Metanephros (tissue), 1 donor: ENCODE measurements around the gene IFI16. TPM values are rescaled to one million over a fixed set of nuclear protein-coding genes. Genes with fewer than 3 reads are reported as not detected.

ENCODE experiments used
- total RNA-seq: library from RNA; depleted of rRNA; stranded (reverse); fragments of >200 nt; gene quantifications from one replicate; pipeline ENCODE4 v1.2.3, GENCODE V29; 2014

The IFI16 gene
- 34.4 TPM for total RNA-seq

GRCh38 chr1:159009704-159010361 lies at the start of gene IFI16:
IFI16 (plus strand) TSS chr1:159009907; CDS start chr1:159014681, 4,774 bp downstream.

DNA sequence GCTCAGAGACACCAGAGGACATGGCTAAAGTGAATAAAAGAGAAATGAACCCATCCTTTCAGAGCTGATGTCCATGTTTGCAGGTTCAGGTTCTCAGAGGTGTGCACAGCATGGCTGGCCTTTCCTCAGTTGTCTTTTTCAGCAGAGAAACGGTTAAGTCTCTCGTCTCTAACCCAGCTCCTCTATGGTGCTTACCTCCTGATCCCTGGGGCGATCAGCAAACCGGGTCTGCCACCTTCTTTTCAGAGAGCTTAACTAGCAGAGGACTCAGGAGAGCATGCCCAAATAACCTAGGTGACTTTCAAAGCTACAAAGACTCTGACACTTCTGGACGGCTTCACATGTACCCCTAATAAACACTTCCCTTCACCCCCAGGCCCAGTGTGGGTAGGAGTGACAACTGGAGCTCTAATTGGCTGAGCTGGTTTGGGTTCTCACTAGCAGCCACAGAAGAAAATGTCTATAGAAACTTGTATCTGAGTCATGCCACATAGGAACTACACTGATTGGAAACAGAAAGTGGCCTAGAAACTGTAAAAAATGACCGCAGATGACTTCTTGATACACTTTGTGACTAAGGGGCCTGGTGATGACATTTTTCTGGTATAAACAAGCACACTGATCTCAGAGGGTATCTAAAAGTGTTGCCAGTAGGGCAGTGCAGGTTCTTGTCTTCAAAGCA lies 66.9 kb downstream of the IFI16 start, which contains the start of gene AIM2:
TSS of gene AIM2 (minus strand) at position 329 of the 682 bp plus-strand sequence. CDS start 3,267 bp downstream, outside the sequence.

Other genes with a start within 250 kb of the IFI16 start
- gene OR6N1, start 237.7 kb upstream of the IFI16 start, total RNA-seq, result not detected
- gene OR6N2, start 228.7 kb upstream of the IFI16 start, total RNA-seq, result not detected
- gene MNDA, start 178.6 kb upstream of the IFI16 start, total RNA-seq, result 18.7 TPM
- gene PYHIN1, start 78.4 kb upstream of the IFI16 start, total RNA-seq, result 0.18 TPM
- 0.41 TPM for gene AIM2, start 66.9 kb downstream of the IFI16 start, total RNA-seq
- 0.88 TPM for gene CADM3, start 161.7 kb downstream of the IFI16 start, total RNA-seq
- 1.6 TPM for gene ACKR1, start 195.0 kb downstream of the IFI16 start, total RNA-seq